Stimulated activated CD4-positive, alpha-beta T cell treated with anti-CD3 and anti-CD28 coated beads, Interleukin-4, amount 100 ng/mL, for 24 hours (primary cell): ENCODE measurements around the gene ABL1.

Source experiments
- DNase-seq: peaks from one replicate; pipeline ENCODE4 v3.0.0-alpha.2; 2020

The ABL1 gene

GRCh38 chr9:130892477-130893304 lies 57.6 kb downstream of the ABL1 start:
- no peak for DNase-seq

GRCh38 chr9:130893341-130894101 lies 58.5 kb downstream of the ABL1 start:
- no peak for DNase-seq

GRCh38 chr9:130894546-130894945 lies 59.5 kb downstream of the ABL1 start:
- no peak for DNase-seq

GRCh38 chr9:130895038-130895437 lies 60.0 kb downstream of the ABL1 start:
- no peak for DNase-seq

GRCh38 chr9:130895481-130896232 lies 60.6 kb downstream of the ABL1 start:
- DNase-seq: no peak

GRCh38 chr9:130896233-130897014 lies 61.4 kb downstream of the ABL1 start, which contains the start of gene QRFP:
QRFP (minus strand) TSS chr9:130896812; CDS start chr9:130893838, 2,974 bp downstream.
- no peak for DNase-seq

GRCh38 chr9:130897105-130897751 lies 62.2 kb downstream of the ABL1 start:
- DNase-seq: no peak

GRCh38 chr9:130897848-130898551 lies 62.9 kb downstream of the ABL1 start:
- DNase-seq: no peak

- no peak for DNase-seq
These were observed 63.4 kb downstream of the ABL1 start for GRCh38 chr9:130898552-130898852.

GRCh38 chr9:130899051-130899748 lies 64.1 kb downstream of the ABL1 start:
- DNase-seq: no peak

GRCh38 chr9:130900701-130901497 lies 65.8 kb downstream of the ABL1 start:
- no peak for DNase-seq

- DNase-seq: no peak
These were observed 66.6 kb downstream of the ABL1 start for GRCh38 chr9:130901498-130902203.

- no peak for DNase-seq
These were observed 67.4 kb downstream of the ABL1 start for GRCh38 chr9:130902204-130903185.

GRCh38 chr9:130903194-130904069 lies 68.4 kb downstream of the ABL1 start:
- DNase-seq: no peak

GRCh38 chr9:130904070-130905044 lies 69.3 kb downstream of the ABL1 start:
- DNase-seq: no peak
